DND-41 (cell line): ENCODE results near the gene RGS21.

Experiments
- CTCF ChIP-seq: IDR thresholded peaks from 2 replicates; pipeline ENCODE4 v1.5.1; 2012; ENCODE audit warnings: borderline replicate concordance, low read length, moderate library complexity, mild to moderate bottlenecking; ENCODE audit not compliant: poor library complexity, severe bottlenecking; ENCODE audit errors: extremely low read depth
- EZH2 ChIP-seq: IDR thresholded peaks from 3 replicates; pipeline ENCODE4 v1.6.1; 2012; ENCODE audit warnings: borderline replicate concordance, low read depth, mild to moderate bottlenecking, moderate library complexity, low read length, inconsistent platforms; ENCODE audit not compliant: severe bottlenecking

GRCh38 chr1:192268468-192269052 lies 48.2 kb upstream of the RGS21 start:
- no peak for TF ChIP-seq EZH2
- TF ChIP-seq CTCF, result no peak
